ENCODE data around the gene UIMC1.

DNA sequence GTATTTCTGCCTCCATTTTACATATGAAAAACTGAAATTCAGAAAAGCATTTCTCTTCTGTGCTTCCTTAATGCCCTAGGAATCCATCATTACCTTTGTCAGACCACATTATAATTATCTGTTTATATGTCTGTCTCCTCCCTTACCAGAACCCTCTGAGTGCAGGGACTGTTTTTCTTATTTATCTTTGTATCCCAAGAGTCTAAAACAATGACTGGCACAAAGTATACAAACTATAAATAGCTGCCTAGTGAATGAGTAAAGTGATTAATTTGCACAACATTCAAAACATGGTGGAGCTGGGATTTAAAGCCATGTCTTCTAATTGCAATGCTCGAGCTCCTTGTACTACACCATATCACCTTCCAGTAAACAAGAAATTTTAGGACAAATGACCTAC, 58.1 kb downstream of the UIMC1 start:
- TF ChIP-seq TAF1 (IDR thresholded peaks at IDR 0.05; ENCODE audit: low read depth) (no peak), YY1 (IDR thresholded peaks at IDR 0.05; ENCODE audit: low read depth) (no peak), TCF12 (IDR thresholded peaks at IDR 0.05; ENCODE audit: low read depth) (no peak), RAD21 (IDR thresholded peaks at IDR 0.05; ENCODE audit: low read depth) (no peak), CEBPB (IDR thresholded peaks at IDR 0.05) (no peak), EP300 (IDR thresholded peaks at IDR 0.05; ENCODE audit: borderline replicate concordance) (no peak), CREB1 (IDR thresholded peaks at IDR 0.05; ENCODE audit: low read depth) (no peak), NFIC (IDR thresholded peaks at IDR 0.05) (no peak), FOXM1 (IDR thresholded peaks at IDR 0.05; ENCODE audit: borderline replicate concordance, low read depth) (no peak), ZBTB7A (IDR thresholded peaks at IDR 0.05; ENCODE audit: low read depth) (no peak), EGR1 (IDR thresholded peaks at IDR 0.05) (no peak)
- TF ChIP-seq, protein P1, sequence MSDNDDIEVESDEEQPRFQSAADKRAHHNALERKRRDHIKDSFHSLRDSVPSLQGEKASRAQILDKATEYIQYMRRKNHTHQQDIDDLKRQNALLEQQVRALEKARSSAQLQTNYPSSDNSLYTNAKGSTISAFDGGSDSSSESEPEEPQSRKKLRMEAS (IDR thresholded peaks at IDR 0.05): no peak
- TF ChIP-seq, protein P2, sequence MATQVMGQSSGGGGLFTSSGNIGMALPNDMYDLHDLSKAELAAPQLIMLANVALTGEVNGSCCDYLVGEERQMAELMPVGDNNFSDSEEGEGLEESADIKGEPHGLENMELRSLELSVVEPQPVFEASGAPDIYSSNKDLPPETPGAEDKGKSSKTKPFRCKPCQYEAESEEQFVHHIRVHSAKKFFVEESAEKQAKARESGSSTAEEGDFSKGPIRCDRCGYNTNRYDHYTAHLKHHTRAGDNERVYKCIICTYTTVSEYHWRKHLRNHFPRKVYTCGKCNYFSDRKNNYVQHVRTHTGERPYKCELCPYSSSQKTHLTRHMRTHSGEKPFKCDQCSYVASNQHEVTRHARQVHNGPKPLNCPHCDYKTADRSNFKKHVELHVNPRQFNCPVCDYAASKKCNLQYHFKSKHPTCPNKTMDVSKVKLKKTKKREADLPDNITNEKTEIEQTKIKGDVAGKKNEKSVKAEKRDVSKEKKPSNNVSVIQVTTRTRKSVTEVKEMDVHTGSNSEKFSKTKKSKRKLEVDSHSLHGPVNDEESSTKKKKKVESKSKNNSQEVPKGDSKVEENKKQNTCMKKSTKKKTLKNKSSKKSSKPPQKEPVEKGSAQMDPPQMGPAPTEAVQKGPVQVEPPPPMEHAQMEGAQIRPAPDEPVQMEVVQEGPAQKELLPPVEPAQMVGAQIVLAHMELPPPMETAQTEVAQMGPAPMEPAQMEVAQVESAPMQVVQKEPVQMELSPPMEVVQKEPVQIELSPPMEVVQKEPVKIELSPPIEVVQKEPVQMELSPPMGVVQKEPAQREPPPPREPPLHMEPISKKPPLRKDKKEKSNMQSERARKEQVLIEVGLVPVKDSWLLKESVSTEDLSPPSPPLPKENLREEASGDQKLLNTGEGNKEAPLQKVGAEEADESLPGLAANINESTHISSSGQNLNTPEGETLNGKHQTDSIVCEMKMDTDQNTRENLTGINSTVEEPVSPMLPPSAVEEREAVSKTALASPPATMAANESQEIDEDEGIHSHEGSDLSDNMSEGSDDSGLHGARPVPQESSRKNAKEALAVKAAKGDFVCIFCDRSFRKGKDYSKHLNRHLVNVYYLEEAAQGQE (IDR thresholded peaks at IDR 0.05; ENCODE audit: low read depth): no peak

All from Ishikawa (cell line).